Measurements from ENCODE around the gene RBBP5.

Gene RBBP5

DNA sequence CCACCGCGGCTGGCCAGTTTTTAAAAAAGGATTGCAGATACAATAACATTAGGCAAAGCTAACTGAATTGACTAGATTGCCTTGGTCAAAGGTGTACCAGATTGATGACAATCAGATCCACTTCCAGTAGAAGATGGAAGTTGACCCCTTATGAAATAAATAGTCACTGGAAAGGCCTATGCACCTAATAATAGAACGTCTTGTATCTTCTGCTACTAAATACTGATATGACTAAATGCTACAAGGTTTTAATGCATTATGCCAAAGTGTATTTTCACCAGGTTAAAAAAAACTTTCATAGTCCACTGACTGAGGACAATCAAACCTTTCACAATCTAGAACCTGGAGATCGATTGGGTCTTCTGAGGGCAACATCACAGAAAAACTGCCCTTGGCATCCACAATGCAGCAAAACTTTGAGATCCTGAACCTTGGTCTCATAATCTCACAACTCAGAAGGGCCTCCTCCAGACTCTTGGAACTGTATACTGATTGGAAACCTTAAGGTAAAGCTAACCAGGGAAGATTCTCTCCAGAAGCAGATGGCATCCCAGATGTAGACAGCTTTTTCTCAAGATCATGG lies 7.8 kb upstream of the RBBP5 start:
- DNase-seq: no peak

DNA sequence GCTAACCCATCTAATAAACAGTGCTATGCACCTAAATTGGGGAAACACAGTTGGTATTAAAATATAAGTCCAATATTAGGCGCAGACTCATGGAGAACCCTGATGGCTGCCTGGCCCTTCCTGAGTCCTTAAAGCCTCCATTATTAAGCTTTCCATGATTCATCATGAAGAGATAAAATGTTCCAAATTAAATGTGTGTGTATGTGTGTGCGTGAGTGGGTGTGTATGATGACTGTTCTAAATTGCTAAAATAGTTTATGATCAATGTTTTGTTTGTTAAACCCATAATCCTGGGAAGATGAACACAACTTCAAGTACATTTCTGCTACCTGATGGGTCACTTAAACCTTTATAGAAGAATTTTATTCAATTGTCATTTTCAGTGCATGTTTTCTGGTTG lies 6.3 kb upstream of the RBBP5 start:
- DNase-seq: no peak

DNA sequence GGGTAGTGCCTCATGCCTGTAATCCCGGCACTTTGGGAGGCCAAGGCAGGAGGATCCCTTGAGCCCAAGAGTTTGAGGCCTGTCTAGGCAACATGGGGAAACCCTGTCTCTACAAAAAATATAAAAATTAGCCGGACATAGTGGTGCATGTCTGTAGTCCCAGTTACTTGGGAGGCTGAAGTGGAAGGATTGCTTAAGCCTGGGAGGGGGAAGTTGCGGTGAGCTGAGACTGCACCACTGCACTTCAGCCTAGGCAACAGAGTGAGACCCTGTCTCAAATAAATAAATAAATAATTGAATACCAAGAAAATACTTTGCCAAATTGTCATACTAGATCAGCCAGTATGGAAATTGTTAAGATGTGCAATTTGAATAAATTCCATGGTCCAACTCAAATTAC lies 5.9 kb upstream of the RBBP5 start:
- DNase-seq: no peak

DNA sequence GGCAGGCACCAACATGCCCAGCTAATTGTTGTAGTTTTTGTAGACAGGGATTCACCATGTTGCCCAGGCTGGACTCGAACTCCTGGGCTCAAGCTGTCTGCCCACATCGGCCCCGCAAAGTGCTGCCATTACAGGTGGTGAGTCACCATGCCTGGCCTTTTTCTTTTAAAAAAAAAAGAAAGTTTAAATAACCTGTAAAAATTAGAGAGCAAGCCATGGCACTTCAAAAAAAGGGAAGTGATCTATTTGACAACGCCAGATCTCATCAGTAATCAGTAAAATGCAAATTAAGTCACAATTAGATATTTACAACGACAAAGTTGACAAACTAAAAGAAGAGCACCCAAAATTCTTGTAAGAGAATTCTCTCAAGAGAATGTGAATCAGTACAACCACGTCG lies 2.9 kb upstream of the RBBP5 start:
- DNase-seq: no peak

GRCh38 chr1:205122489-205122882 lies 708 bp upstream of the RBBP5 start:
- DNase-seq: no peak

GRCh38 chr1:205118752-205119151 lies 3.0 kb downstream of the RBBP5 start:
- no peak for DNase-seq

- no peak for DNase-seq
These were observed 10.4 kb downstream of the RBBP5 start for GRCh38 chr1:205111354-205111753.

DNA sequence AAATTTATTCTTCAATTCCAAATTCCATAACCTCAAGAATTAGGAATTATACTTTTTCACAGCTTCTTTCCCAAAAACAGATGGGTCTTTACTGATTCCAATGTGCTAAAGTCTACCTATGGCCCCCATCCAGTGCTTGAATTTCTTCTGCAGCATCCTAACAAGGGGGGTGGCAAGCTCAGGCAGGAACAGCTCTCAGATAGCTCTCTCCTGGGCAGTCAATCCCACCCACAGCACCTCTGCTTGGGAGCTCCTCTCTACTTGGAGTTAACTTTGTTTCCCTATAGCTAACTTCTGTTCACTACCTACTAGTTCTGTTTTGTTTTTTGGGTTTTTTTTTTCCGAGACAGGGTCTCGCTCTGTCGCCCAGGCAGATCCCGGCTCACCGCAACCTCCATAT lies 12.1 kb downstream of the RBBP5 start:
- no peak for DNase-seq

DNA sequence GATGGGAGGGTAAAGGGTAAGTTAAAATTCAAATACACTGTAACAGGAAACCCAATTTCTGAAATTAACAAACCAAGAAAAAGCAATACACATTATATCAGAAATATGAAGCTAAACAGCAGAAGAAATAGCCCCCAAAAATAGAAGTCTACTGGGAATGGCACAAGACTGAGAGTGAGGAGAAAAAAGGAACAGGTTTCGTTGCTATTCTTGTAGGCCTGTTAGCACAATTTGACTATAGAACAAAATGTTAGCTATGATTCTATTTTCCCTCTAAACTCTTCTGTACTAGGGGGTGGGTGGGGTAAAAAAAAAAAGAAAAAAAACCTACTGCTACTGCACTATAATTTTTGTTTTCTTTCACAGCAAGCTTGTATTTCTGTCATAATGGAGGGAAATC lies 12.5 kb downstream of the RBBP5 start:
- no peak for DNase-seq

GRCh38 chr1:205108464-205108863 lies 13.3 kb downstream of the RBBP5 start:
- no peak for DNase-seq

DNA sequence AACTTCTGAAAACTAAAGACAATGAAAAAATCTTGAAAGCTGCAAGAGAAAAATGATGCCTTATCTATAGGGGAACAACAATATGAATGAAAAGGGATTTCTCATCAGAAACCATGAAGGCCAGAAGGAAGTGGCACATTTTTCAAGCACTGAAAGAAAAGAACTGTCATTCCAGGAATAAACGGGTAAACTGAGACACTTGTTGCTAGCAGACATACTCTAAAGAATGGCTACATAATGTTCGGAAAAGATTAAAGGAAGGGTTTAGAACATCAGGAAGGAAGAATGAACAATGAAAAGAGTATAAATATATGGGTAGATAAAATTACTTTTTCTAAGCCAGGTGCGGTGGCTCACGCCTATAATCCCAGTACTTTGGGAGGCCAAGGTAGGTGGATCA lies 14.5 kb downstream of the RBBP5 start:
- no peak for DNase-seq

- no peak for DNase-seq
These were observed 19.4 kb downstream of the RBBP5 start for GRCh38 chr1:205102404-205102803.

GRCh38 chr1:205098242-205098641 lies 23.5 kb downstream of the RBBP5 start:
- no peak for DNase-seq

DNA sequence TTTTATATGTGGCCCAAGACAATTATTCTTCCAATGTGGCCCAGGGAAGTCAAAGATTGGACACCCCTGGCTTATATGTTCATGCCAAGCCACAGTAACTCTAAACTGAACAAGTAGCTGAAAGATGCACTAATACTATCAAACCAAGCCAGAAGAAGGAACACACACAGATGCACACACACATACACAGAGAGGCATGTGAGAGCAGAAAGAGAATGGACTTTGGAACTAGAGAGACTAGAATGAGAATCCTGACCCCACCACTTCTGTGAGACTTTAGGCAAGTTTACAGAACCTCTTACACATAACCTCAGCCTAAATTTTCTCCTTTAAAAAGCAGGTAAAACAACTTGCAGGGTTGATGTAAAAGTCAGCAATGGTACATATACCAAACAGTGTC lies 26.4 kb downstream of the RBBP5 start:
- DNase-seq: no peak

DNA sequence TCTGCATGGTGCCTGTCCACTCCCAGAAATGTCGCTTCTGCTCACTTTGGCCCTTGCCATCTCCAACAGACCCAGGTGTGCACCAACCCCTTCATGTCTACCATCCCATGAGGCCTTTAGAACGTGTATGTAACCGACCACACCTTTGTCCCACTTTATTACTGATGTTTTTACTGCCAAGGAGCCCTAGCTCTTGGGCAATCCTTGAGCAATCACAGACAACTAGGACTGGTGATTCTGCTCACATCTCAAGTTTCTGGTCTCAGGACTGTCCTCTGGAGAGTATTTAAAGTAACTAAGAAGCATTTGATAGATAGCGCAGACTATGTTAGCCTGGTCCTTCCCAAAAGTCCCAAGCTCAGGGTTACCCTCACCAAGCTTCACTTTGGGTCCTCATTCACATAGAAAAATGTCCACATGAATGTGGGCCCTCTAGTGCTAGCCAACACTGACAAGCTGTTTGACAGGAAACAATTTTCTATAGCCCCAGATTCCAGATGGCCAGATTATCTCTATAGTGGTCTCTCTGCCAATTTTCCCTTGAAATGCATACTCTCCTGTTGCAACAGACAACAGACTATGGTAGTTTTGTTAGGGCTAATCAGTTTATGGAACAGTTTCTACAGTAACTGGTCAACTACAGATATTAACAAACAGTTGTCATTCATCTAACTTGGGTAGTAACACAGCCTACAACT lies 30.6 kb downstream of the RBBP5 start:
- no peak for DNase-seq

DNA sequence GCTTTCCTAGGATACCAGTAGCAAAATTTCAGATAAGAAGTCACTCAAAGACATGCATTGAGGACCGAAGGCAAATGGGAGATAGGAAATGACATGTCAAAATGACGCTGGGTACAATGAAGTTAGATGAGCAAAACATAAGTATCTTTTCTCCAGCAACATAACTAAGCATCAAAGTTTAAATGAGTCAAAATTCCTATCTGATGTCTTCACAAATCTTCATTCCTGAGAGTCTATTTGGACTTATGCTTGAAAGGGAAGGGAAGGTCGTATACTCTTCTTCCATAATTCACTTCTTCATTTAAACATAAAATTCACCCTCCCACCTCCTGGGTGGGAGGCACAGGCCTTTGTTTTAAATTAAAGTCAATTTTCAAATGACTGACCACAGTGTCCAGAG lies 33.4 kb downstream of the RBBP5 start:
- DNase-seq: no peak

- DNase-seq: no peak
These were observed 37.4 kb downstream of the RBBP5 start, which contains the start of gene TMEM81 for GRCh38 chr1:205084360-205084759. TMEM81 (minus strand) TSS chr1:205084460; CDS start chr1:205084320, 140 bp downstream.

- DNase-seq: no peak
These were observed 39.3 kb downstream of the RBBP5 start for GRCh38 chr1:205082431-205082830.

- no peak for DNase-seq
These were observed 43.9 kb downstream of the RBBP5 start for GRCh38 chr1:205077934-205078311.

GRCh38 chr1:205077158-205077933 lies 44.4 kb downstream of the RBBP5 start:
- DNase-seq: no peak

- no peak for DNase-seq
These were observed 45.5 kb downstream of the RBBP5 start for GRCh38 chr1:205076245-205076761.

GRCh38 chr1:205075642-205076155 lies 46.1 kb downstream of the RBBP5 start:
- DNase-seq: no peak

DNA sequence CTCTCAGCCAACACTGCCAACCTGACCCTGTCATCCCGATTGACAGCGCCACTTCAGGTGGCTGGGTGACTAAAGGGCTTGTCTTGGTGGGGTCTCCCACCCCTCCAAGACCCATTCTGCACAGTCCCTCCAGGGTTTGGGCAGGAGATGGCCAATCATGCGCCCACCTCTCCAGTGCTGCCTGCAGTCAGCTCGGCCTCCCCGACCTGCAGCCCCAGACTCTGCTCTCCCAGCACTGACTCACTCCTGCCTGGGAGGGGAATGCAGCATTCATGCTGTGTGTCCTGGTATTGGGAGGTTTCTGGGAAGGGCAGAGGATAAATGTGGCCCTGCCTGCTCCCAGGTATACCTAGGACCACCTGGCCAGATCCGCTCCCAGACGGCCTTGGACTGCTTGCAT lies 47.3 kb downstream of the RBBP5 start:
- no peak for DNase-seq

- DNase-seq: no peak
These were observed 47.7 kb downstream of the RBBP5 start for GRCh38 chr1:205074084-205074483.
